Naive B cell (primary cell): ENCODE data around the gene ATG12. TPM values are rescaled to one million over a fixed set of nuclear protein-coding genes. Genes with fewer than 3 reads are reported as not detected.

ENCODE experiments used
- ATAC-seq, 2 donors: fragments of 150-1000 bp; cut with Tn5 transposase; 2 replicates each; pipeline ENCODE4 v1.10.0; 2021; ENCODE audit warnings: low read depth in 2 of 2, mild to moderate bottlenecking in 2 of 2, moderate library complexity in 2 of 2
- DNase-seq: peaks from one replicate; pipeline ENCODE4 v3.0.0; 2022
- H3K27ac Mint-ChIP-seq, 6 donors: one replicate each; pipeline ENCODE4 v1.8.0; 2020 to 2022; ENCODE audit warnings: mild to moderate bottlenecking in 6 of 6, mixed read lengths in 6 of 6, moderate library complexity in 5 of 6, inconsistent platforms in 2 of 6
- H3K27me3 Mint-ChIP-seq, 3 donors: one replicate each; pipeline ENCODE4 v1.8.0; 2021 to 2022; ENCODE audit warnings: mixed read lengths in 3 of 3, mild to moderate bottlenecking in 1 of 3
- H3K36me3 Mint-ChIP-seq, 2 donors: one replicate each; pipeline ENCODE4 v1.8.0; 2020 to 2022; ENCODE audit warnings: mixed read lengths in 2 of 2, inconsistent platforms in 1 of 2, mild to moderate bottlenecking in 1 of 2
- H3K4me1 Mint-ChIP-seq, 3 donors: one replicate each; pipeline ENCODE4 v1.8.0; 2020 to 2022; ENCODE audit warnings: mixed read lengths in 3 of 3, inconsistent platforms in 1 of 3, mild to moderate bottlenecking in 1 of 3, moderate library complexity in 1 of 3
- H3K4me3 Mint-ChIP-seq, 8 donors: one replicate each; pipeline ENCODE4 v1.8.0; 2020 to 2022; ENCODE audit warnings: mild to moderate bottlenecking in 8 of 8, mixed read lengths in 8 of 8, moderate library complexity in 8 of 8, inconsistent platforms in 2 of 8
- H3K9me3 Mint-ChIP-seq, 7 donors: one replicate each; pipeline ENCODE4 v1.8.0; 2020 to 2022; ENCODE audit warnings: mixed read lengths in 7 of 7, mild to moderate bottlenecking in 5 of 7, inconsistent platforms in 2 of 7, moderate library complexity in 1 of 7
- polyA plus RNA-seq, 6 donors: library from polyadenylated mRNA; unstranded; fragments of 300-500 nt; fragmentation: Illumina TruSeq; gene quantifications; one replicate each; pipeline ENCODE4 v1.2.3, GENCODE V29; 2021; ENCODE audit warnings: low read depth in 6 of 6

The ATG12 gene
- polyA plus RNA-seq, 6 donors from 2014 or later: 107 to 181 (median 139) TPM

DNA sequence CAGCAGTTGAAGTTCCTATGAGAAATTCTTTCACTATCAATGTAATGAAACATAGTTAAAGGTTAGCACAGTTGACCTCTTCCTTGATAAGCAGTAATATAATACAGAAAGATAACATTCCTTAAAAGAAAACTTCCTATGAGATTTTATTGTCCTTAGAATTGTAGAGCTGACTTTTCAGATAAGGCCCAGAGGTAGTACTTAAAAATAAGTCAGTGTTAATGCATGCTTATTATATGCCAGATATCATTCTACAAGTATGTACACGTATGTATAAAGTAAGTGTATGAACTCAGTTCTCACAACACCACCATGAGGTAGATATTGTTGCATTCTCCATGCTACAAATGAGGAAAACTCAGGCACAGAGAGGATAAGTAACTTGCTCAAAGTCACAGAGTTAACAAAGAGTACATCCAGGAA lies 15.7 kb upstream of the ATG12 start:
- Mint-ChIP-seq H3K27ac (no peak overlapping the region), H3K36me3 (peaks cover 9 to 12% of the 10 kb centered on the region in 2 donors), H3K4me1 (peaks cover 14 to 27% (median 27%) of the 10 kb centered on the region in 3 donors), H3K4me3 (no peak overlapping the region), H3K9me3 (peaks cover 0 to 10% (median 7%) of the 10 kb centered on the region in 7 donors), H3K27me3 (no peaks in the 10 kb centered on the region)
- ATAC-seq (no peak), DNase-seq (no peak)

- H3K4me1 Mint-ChIP-seq: peaks cover 11 to 24% (median 23%) of the 10 kb centered on the region in 3 donors
- H3K9me3 Mint-ChIP-seq: peaks cover 0 to 10% (median 6%) of the 10 kb centered on the region in 7 donors
- no peak overlapping the region for H3K27ac Mint-ChIP-seq
- no peak overlapping the region for H3K4me3 Mint-ChIP-seq
- DNase-seq (no peak), ATAC-seq (no peak)
- no peaks in the 10 kb centered on the region for H3K27me3 Mint-ChIP-seq
- peaks cover 9 to 12% of the 10 kb centered on the region in 2 donors for H3K36me3 Mint-ChIP-seq
Measured at GRCh38 chr5:115855959-115856358, 14.6 kb upstream of the ATG12 start.

- peak overlapping the region in 1 of 8 donors; percentile 25 for H3K4me3 Mint-ChIP-seq
- peaks cover 0 to 10% (median 6%) of the 10 kb centered on the region in 7 donors for H3K9me3 Mint-ChIP-seq
- H3K27ac Mint-ChIP-seq: no peak overlapping the region
- ATAC-seq (no peak), DNase-seq (no peak)
- no peaks in the 10 kb centered on the region for H3K27me3 Mint-ChIP-seq
- H3K4me1 Mint-ChIP-seq: peaks cover 6 to 26% (median 26%) of the 10 kb centered on the region in 3 donors
- H3K36me3 Mint-ChIP-seq: peaks cover 9 to 12% of the 10 kb centered on the region in 2 donors
Measured at GRCh38 chr5:115854139-115854538, 12.8 kb upstream of the ATG12 start.

GRCh38 chr5:115850744-115851416 lies 9.5 kb upstream of the ATG12 start:
- no peak overlapping the region for H3K4me3 Mint-ChIP-seq
- peaks cover 2 to 9% (median 5%) of the 10 kb centered on the region in 3 donors for H3K4me1 Mint-ChIP-seq
- H3K27ac Mint-ChIP-seq: peak overlapping the region in 1 of 6 donors; percentile 31
- peaks cover 9 to 12% of the 10 kb centered on the region in 2 donors for H3K36me3 Mint-ChIP-seq
- DNase-seq: no peak
- no peak for ATAC-seq
- H3K27me3 Mint-ChIP-seq: no peaks in the 10 kb centered on the region
- peaks cover 0 to 10% (median 6%) of the 10 kb centered on the region in 7 donors for H3K9me3 Mint-ChIP-seq

DNA sequence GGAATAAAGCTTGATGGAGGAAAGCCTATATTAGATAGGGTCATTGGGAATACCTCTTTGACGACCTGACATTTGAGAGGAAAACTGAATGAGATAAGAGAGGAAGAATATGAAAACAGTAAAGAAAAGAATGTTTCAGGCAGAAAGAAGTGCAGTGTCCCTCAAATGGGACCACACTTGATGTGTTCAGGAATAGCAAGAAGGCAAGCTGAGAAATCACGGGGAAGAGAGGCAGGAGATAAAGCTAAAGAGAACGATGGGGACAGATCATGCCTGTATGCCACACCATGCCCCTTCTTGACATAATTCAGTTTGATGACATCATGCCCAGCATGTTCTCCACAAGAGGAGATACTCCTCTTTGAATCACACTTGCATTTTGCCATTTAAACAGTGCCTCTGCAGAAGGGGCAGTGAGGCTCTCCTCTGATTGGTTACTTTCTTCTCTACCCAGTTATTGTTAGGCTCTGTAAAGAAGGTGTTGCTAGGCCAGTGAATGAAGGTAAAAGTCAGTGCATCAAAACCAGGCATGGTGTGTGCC lies 8.0 kb upstream of the ATG12 start:
- Mint-ChIP-seq H3K27me3 (no peaks in the 10 kb centered on the region), H3K4me3 (no peak overlapping the region), H3K27ac (peak overlapping the region in 1 of 6 donors; percentile 7), H3K36me3 (peaks cover 9 to 12% of the 10 kb centered on the region in 2 donors), H3K4me1 (peaks cover 9 to 17% (median 12%) of the 10 kb centered on the region in 3 donors), H3K9me3 (peaks cover 0 to 10% (median 6%) of the 10 kb centered on the region in 7 donors)
- DNase-seq (no peak), ATAC-seq (no peak)

DNA sequence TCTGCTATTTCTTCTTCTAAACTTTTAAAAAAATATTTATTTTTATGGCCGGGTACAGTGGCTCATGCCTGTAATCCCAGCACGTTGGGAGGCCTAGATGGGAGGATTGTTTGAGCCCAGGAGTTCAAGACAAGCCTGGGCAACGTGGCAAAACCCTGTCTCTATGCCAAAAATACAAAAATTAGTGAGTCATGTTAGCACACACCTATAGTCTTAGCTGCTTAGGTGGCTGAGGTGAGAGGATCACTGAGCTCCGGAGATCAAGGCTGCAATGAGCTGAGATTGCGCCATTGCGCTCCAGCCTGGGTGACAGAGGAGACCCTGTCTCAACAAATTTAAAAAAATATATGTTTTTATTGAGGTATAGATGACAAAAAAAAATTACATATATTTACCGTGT lies 5.9 kb upstream of the ATG12 start:
- Mint-ChIP-seq H3K4me1 (peaks cover 23 to 34% (median 24%) of the 10 kb centered on the region in 3 donors), H3K27me3 (no peaks in the 10 kb centered on the region), H3K4me3 (no peak overlapping the region), H3K36me3 (no peaks in the 10 kb centered on the region), H3K9me3 (no peaks in the 10 kb centered on the region), H3K27ac (no peak overlapping the region)
- no peak for ATAC-seq
- no peak for DNase-seq

DNA sequence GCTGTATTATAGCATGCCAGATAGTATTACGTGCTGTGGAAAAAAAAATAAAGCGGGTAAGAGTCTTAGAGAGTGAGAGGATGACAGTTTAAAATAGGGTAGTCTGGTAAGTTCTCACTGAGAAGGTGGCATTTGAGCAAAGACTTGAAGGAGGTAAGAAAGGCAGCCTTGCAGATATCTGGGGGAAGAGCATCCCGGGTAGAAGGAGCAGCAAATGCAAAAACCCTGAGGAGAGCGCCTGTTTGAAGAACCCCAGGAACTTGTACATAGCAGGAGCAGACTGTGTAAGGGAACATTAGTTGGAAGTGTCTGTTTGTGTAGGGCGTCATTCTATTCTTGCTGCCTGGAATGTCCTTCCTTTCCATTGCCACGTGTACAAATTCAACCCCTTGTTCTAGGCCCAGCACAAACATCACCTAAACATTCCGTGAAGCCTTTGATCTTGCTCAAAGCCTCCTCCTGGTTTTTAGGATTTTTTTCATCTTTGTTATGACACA lies 3.0 kb upstream of the ATG12 start:
- H3K4me1 Mint-ChIP-seq: peaks cover 31 to 43% (median 40%) of the 10 kb centered on the region in 3 donors
- H3K9me3 Mint-ChIP-seq: no peaks in the 10 kb centered on the region
- no peaks in the 10 kb centered on the region for H3K36me3 Mint-ChIP-seq
- ATAC-seq (no peak), DNase-seq (no peak)
- no peaks in the 10 kb centered on the region for H3K27me3 Mint-ChIP-seq
- peak overlapping the region in 2 of 8 donors; percentile 0 to 97 for H3K4me3 Mint-ChIP-seq
- peak overlapping the region in 5 of 6 donors; percentile 1 to 61 (median 32) for H3K27ac Mint-ChIP-seq

DNA sequence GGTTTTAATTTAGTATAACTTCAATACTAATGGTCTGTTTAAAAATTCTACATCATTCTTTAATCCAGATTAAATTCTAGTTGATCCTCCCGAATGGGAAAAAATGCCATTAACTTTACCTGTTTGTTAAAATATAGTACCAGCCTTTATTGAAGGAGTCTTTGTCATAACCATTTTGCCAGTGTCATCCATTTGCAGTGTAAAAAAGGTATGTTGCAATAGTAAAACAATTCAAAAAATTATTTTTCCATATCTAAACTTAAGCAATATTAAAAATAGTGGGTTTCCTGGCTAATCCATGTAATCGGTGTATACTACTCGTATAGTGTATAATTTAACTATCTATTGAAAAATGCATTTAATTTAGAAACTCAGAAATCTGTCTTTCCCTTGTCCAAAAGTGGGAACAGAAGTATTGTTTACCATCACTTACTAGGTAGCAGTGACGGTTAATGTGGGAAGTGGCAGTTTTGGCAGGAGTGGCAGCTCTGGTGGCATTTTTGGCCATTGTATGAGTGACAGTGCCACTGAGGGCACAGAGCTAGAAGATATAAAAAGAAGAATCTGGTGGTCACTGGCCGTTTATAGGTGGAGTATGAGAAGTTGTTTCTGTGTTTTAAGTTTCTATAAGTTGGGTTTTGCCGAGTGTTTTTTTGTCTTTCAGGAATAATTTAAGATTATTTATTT lies 2.2 kb upstream of the ATG12 start:
- DNase-seq (no peak), ATAC-seq (no peak)
- Mint-ChIP-seq H3K4me1 (peaks cover 31 to 51% (median 48%) of the 10 kb centered on the region in 3 donors), H3K4me3 (peak overlapping the region in 7 of 8 donors; percentile 1 to 99 (median 98)), H3K27me3 (no peaks in the 10 kb centered on the region), H3K9me3 (no peaks in the 10 kb centered on the region), H3K36me3 (no peaks in the 10 kb centered on the region), H3K27ac (peak overlapping the region in 3 of 6 donors; percentile 61 to 97 (median 64))

DNA sequence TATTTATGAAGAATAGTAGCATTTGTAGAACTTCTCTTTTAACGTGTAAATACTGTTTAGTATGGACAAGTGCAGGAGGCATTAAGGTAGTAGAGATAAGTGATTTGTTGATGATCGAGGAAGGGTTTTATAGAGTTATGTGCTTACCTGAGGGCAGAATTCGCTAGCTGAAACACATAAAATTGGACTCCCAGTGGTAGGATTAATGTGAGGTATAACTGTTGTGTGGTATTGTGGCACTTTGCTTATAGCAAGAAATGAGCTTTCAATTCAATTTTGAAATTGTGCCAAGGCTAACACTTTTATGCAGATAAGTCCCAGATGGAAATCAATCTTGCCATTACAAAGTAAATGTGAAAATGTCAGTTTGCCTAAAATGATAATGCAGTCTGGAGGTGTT lies 1.6 kb upstream of the ATG12 start:
- Mint-ChIP-seq H3K4me1 (peaks cover 31 to 53% (median 51%) of the 10 kb centered on the region in 3 donors), H3K36me3 (no peaks in the 10 kb centered on the region), H3K27ac (peak overlapping the region; percentile 95 to 99 (median 97)), H3K27me3 (no peaks in the 10 kb centered on the region), H3K9me3 (no peaks in the 10 kb centered on the region), H3K4me3 (peak overlapping the region; percentile 97 to 99 (median 98))
- ATAC-seq (no peak), DNase-seq (no peak)

DNA sequence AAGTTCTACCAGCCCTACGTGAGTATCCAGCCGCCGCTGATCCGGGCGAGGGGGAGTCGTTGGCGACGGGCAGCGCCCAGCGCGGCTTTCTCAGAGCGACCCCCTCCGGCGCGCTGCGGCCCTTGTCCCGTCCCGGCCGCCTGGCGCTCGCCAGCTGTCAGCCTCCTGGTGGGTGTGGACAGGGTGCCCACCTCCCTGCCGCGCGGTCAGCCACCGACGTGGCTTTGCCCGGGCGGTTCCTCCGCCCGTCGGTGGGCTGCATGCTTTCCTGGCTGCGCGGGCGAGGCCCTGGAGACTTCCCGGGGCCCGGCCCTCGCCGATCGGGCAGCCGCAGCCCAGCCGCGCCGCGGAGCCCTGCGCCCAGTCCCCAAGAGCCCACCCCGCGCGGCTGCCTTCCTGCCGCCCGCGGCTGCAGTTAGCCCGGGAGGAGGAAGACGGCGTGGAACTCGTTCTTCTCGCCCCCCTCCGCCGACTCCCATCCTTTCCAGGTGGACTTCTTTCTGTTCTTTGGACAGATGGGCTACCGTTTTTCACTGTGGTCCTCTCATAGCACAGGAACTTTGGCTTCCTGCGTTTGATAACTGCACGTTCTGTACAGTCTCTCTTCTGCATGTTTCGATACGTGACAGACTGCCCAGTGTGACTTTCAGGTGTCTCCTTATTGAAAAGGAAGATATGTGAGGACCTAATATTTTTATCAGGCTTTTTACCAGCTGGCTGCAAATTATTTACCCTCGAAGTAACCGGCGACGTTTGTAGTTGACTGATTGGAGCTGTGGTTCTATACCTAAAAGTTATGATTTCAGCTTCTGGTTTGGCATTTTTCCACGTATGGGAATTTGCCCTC lies 947 bp upstream of the ATG12 start:
- DNase-seq (no peak), ATAC-seq (peak; percentile 7 to 31)
- no peaks in the 10 kb centered on the region for H3K9me3 Mint-ChIP-seq
- peak overlapping the region; percentile 95 to 99 (median 97) for H3K27ac Mint-ChIP-seq
- peak overlapping the region; percentile 97 to 99 (median 98) for H3K4me3 Mint-ChIP-seq
- H3K27me3 Mint-ChIP-seq: no peaks in the 10 kb centered on the region
- peaks cover 31 to 59% (median 51%) of the 10 kb centered on the region in 3 donors for H3K4me1 Mint-ChIP-seq
- H3K36me3 Mint-ChIP-seq: no peaks in the 10 kb centered on the region

DNA sequence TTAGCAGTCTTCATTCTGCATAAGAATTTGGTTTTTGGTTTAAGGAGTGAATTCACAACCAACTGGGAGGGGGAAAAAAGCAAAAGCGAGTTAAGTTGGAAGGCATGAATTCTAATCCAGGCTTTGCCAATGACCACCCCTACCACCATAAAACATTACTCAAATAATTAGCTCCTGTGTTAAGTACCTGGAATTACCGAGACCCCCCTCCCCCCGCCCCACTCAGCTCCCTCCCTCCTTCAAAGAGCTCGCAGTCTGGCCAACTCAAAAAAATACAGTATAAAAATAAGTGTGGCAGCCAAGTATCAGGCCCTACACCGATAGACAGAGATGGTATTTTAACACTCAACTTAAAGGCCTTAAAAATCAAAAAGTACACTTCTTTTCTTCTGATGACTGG lies 492 bp downstream of the ATG12 start:
- peaks cover 4 to 8% of the 10 kb centered on the region in 2 donors for H3K36me3 Mint-ChIP-seq
- DNase-seq (no peak), ATAC-seq (no peak)
- no peaks in the 10 kb centered on the region for H3K27me3 Mint-ChIP-seq
- H3K9me3 Mint-ChIP-seq: no peaks in the 10 kb centered on the region
- H3K4me1 Mint-ChIP-seq: peaks cover 31 to 59% (median 55%) of the 10 kb centered on the region in 3 donors
- peak overlapping the region; percentile 98 to 100 (median 100) for H3K27ac Mint-ChIP-seq
- H3K4me3 Mint-ChIP-seq: peak overlapping the region; percentile 91 to 99 (median 98)

DNA sequence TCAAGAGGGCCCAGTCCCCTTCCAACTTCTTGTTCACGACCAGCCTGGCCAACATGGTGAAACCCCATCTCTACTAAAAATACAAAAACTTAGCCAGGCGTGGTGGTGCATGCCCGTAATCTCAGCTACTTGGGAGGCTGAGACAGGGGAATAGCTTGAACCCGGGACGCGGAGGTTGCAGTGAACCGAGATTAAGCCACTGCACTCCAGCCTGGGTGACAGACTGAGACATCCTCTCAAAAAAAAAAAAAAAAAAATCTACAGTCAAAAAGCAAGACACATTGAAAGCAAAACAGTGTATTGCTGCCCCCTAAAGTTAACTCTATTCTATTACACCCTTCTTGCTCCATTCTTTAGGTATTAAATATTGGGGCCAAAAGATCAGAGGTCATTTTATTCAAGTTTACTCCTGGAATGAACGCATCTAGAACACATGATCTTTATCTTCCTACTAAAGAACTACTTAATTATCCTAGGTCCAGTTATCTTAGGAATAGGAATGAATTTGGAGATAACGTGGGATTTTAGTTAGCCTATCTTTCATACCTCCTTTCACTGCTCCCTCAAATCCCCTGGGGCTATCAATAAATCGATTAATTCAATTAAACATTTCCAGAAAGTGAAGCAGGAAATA lies 2.4 kb downstream of the ATG12 start:
- no peaks in the 10 kb centered on the region for H3K27me3 Mint-ChIP-seq
- peak; percentile 59 for DNase-seq
- ATAC-seq: no peak

More for the DNA sequence above, 2.4 kb downstream of the ATG12 start:
- Mint-ChIP-seq H3K9me3 (no peaks in the 10 kb centered on the region), H3K36me3 (peaks cover 10 to 18% of the 10 kb centered on the region in 2 donors), H3K4me3 (peak overlapping the region; percentile 70 to 99 (median 98)), H3K27ac (peak overlapping the region in 5 of 6 donors; percentile 59 to 100 (median 88)), H3K4me1 (peaks cover 26 to 51% (median 49%) of the 10 kb centered on the region in 3 donors)
